Transverse colon (tissue), 4 donors: ENCODE data around the gene RMND5A. TPM values are rescaled to one million over a fixed set of nuclear protein-coding genes. Genes with fewer than 3 reads are reported as not detected.

ENCODE experiments used
- DNase-seq: peaks from one replicate; pipeline ENCODE4 v3.0.0-alpha.2; 2019
- H3K27ac ChIP-seq, 4 donors: fragments of 200-600 bp; sonication (generic); 2 replicates each; pipeline ENCODE4 v1.5.1; 2016 to 2018; ENCODE audit warnings: inconsistent platforms in 4 of 4
- H3K27me3 ChIP-seq: fragments of 200-600 bp; sonication (generic); 2 replicates; pipeline ENCODE4 v1.5.1; 2017; ENCODE audit warnings: inconsistent platforms
- H3K36me3 ChIP-seq, 4 donors: fragments of 200-600 bp; sonication (generic); 2 replicates each; pipeline ENCODE4 v1.5.1; 2017 to 2019; ENCODE audit warnings: inconsistent platforms in 4 of 4
- H3K4me1 ChIP-seq, 4 donors: fragments of 200-600 bp; sonication (generic); 2 replicates each; pipeline ENCODE4 v1.5.1; 2017 to 2020; ENCODE audit warnings: inconsistent platforms in 4 of 4
- H3K4me3 ChIP-seq, 4 donors: fragments of 200-600 bp; sonication (generic); 1 replicate in 1 of 4; 2 replicates in 3 of 4; pipeline versions ENCODE4 v1.5.1 to v1.6.1; 2017 to 2019; ENCODE audit warnings: inconsistent platforms in 4 of 4
- H3K9me3 ChIP-seq, 2 donors: fragments of 200-600 bp; sonication (generic); 2 replicates each; pipeline ENCODE4 v1.5.1; 2017 to 2019; ENCODE audit warnings: inconsistent platforms in 2 of 2
- CTCF ChIP-seq, 5 experiments: fragments of 200-600 bp in 3 of 5; fragments of 450-650 bp in 2 of 5; sonication (generic) in 3 of 5; IDR thresholded peaks; 1 replicate in 2 of 5; 2 replicates in 3 of 5; pipeline ENCODE4 v1.5.1; 2016 to 2017; ENCODE audit warnings: antibody characterized with exemption in 5 of 5, inconsistent platforms in 3 of 5, mild to moderate bottlenecking in 2 of 5, moderate library complexity in 1 of 5
- EP300 ChIP-seq: sonication (generic); formaldehyde crosslinking; IDR thresholded peaks from one replicate; pipeline ENCODE4 v1.6.1; 2017; ENCODE audit warnings: antibody characterized with exemption, low read depth
- POLR2A ChIP-seq: fragments of 450-650 bp; IDR thresholded peaks from one replicate; pipeline ENCODE4 v1.6.1; 2016; ENCODE audit warnings: antibody characterized with exemption, mild to moderate bottlenecking, moderate library complexity
- POLR2AphosphoS5 ChIP-seq, 3 donors: sonication (generic); formaldehyde crosslinking; IDR thresholded peaks; one replicate each; pipeline ENCODE4 v1.6.1; 2016; ENCODE audit warnings: antibody characterized with exemption in 3 of 3
- WGBS, 2 donors: methylation state at CpG; one replicate each; pipeline ENCODE4 v1.1.5; 2018; ENCODE audit warnings: low coverage in 1 of 2; 5-methylcytosine and 5-hydroxymethylcytosine counted together
- in situ Hi-C, 4 donors: fragments of 200-750 bp; cut with MboI; loops; one replicate each; pipeline versions ENCODE4 v1.15.0 to v1.15.1; 2017; ENCODE audit warnings: low sequenced_read_pairs in 3 of 4, low pct_ligation_motif_present in 1 of 4, low pct_unique_long_range_greater_than_20kb in 1 of 4
- intact Hi-C: fragments of 100-400 bp; cut with DNase I; formaldehyde crosslinking; loops from one replicate; pipeline ENCODE4 v1.15.1; 2023; ENCODE audit warnings: low total_unique reads
- total RNA-seq, 4 donors: library from RNA; depleted of rRNA; stranded (reverse); fragments of >200 nt; gene quantifications; one replicate each; pipeline ENCODE4 v1.1.0, GENCODE V29; 2016

RMND5A gene
- total RNA-seq, 4 donors from 2014 or later: 58.1 to 94.8 (median 72.4) TPM

GRCh38 chr2:86794861-86795260 is 74.8 kb downstream of the RMND5A start:
- in situ Hi-C loops: no loop called here
- no peak overlapping the region for H3K4me3 ChIP-seq
- H3K4me1 ChIP-seq: peaks cover 9 to 15% (median 12%) of the 10 kb centered on the region in 4 donors
- no peaks in the 10 kb centered on the region for H3K36me3 ChIP-seq
- peaks cover 61% of the 10 kb centered on the region for H3K27me3 ChIP-seq
- no peak for TF ChIP-seq EP300
- no peak for TF ChIP-seq POLR2AphosphoS5 (IDR thresholded peaks at IDR 0.05)
- no peak for TF ChIP-seq POLR2A
- no peak for TF ChIP-seq CTCF (IDR thresholded peaks at IDR 0.05)
- intact Hi-C loops: no loop called here
- H3K9me3 ChIP-seq: peaks cover 13 to 16% of the 10 kb centered on the region in 2 donors
- 85 to 100% methylated on average over 1 to 2 of the region's 2 CpGs for WGBS, 2 donors
- H3K27ac ChIP-seq: no peak overlapping the region
- DNase-seq: no peak

GRCh38 chr2:86800856-86801567 is 80.9 kb downstream of the RMND5A start:
- Histone ChIP-seq H3K27me3 (peaks cover 1% of the 10 kb centered on the region), H3K27ac (no peak overlapping the region), H3K9me3 (peaks cover 13 to 15% of the 10 kb centered on the region in 2 donors), H3K36me3 (no peaks in the 10 kb centered on the region), H3K4me1 (no peaks in the 10 kb centered on the region), H3K4me3 (no peak overlapping the region)
- no peak for DNase-seq
- TF ChIP-seq EP300 (no peak), POLR2AphosphoS5 (IDR thresholded peaks at IDR 0.05) (no peak), CTCF (IDR thresholded peaks at IDR 0.05) (no peak), POLR2A (no peak)
- intact Hi-C loops: no loop called here
- WGBS, 2 donors: 83% methylated on average over 2 of the region's 2 CpGs; no CpG with 5 or more reads in 1 of the 2 donors
- in situ Hi-C loops: no loop called here

GRCh38 chr2:86806059-86806857 is 86.2 kb downstream of the RMND5A start:
- in situ Hi-C loops (no loop called here), intact Hi-C loops (no loop called here)
- peaks cover 6 to 23% (median 21%) of the 10 kb centered on the region in 4 donors for H3K4me1 ChIP-seq
- no peak for DNase-seq
- peaks cover 44% of the 10 kb centered on the region for H3K27me3 ChIP-seq
- H3K36me3 ChIP-seq: no peaks in the 10 kb centered on the region
- no peaks in the 10 kb centered on the region for H3K9me3 ChIP-seq
- TF ChIP-seq CTCF (IDR thresholded peaks at IDR 0.05) (no peak), POLR2A (no peak)
- H3K4me3 ChIP-seq: no peak overlapping the region
- WGBS, 2 donors: 38 to 68% methylated on average over 1 to 21 of the region's 21 CpGs
- no peak overlapping the region for H3K27ac ChIP-seq

- intact Hi-C loops: no loop called here
- TF ChIP-seq CTCF (IDR thresholded peaks at IDR 0.05) (no peak), POLR2A (no peak), EP300 (no peak), POLR2AphosphoS5 (IDR thresholded peaks at IDR 0.05) (no peak)
- in situ Hi-C loops: no loop called here
- no peak for DNase-seq
- Histone ChIP-seq H3K4me1 (peaks cover 6 to 23% (median 21%) of the 10 kb centered on the region in 4 donors), H3K4me3 (peak overlapping the region in 3 of 4 donors; percentile 25 to 56 (median 41)), H3K36me3 (no peaks in the 10 kb centered on the region), H3K9me3 (no peaks in the 10 kb centered on the region), H3K27me3 (peaks cover 53% of the 10 kb centered on the region), H3K27ac (no peak overlapping the region)
- WGBS, 2 donors: 32 to 42% methylated on average over 9 to 11 of the region's 11 CpGs
Observed at GRCh38 chr2:86807133-86807467, 87.0 kb downstream of the RMND5A start.
